Spleen (tissue), 7 donors: ENCODE data around the gene AHNAK2.

ENCODE experiments used
- POLR2A ChIP-seq, 3 donors: fragments of 450-650 bp; IDR thresholded peaks; one replicate each; pipeline ENCODE4 v1.5.1; 2017; ENCODE audit warnings: antibody characterized with exemption in 3 of 3, mild to moderate bottlenecking in 1 of 3
- TF ChIP-seq, protein P1 (sequence below), 11 experiments: fragments of 200-600 bp in 7 of 11; fragments of 450-650 bp in 4 of 11; sonication (generic) in 4 of 11; IDR thresholded peaks in 8 of 11; conservative IDR thresholded peaks in 3 of 11; 1 replicate in 7 of 11; 2 replicates in 4 of 11; pipeline versions ENCODE4 v1.4.0 to v1.8.0; 2016 to 2021; ENCODE audit warnings: antibody characterized with exemption in 11 of 11, inconsistent platforms in 4 of 11, mild to moderate bottlenecking in 1 of 11
- donor health status: DM: no; HTN: no; CAD: no; lungs with moderate emphysema.
- donor health status: DM: no; HTN: no; CAD: no.
- donor health status: DM: no; HTN: no; CAD: no.

DNA sequence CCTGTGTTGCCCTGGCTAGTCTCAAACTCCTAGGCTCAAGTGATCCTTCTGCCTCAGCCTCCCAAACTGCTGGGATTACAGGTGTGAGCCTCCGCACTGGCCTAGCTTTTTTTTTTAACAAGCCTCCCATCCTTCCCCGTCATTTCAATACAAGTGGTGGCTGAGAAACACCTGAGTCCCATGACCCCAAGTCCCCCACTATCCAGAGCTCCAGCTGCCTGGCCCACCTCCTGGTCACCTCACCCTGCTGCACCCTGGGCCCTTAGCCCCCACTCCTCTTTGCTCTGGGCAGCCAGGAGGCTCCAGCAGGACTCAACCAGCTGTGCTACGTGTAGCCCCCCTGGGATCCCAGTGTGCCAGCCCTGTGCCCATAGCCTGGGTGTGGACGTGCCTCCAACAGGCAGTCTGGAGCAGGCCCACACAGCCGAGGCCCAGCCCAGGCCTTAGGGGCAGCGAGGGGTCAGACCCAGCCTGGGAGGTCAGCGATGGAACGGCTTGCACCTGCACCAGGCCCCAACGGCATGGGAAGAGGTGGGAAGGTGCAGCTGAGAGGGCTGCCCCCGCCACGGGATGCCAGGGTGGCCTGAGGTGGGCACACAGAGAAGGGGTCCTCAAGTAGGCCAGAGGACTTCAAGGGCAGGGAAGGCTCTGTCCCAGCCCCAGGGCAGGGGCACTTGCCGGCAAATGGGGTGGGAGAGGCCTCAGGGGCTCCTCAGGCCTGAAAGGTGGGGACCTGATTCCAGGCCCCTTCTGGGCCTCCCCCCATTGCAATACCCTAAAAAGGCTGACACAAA, 6.5 kb downstream of the AHNAK2 start:
- no peak for TF ChIP-seq POLR2A (IDR thresholded peaks at IDR 0.05)
- TF ChIP-seq, protein P1, sequence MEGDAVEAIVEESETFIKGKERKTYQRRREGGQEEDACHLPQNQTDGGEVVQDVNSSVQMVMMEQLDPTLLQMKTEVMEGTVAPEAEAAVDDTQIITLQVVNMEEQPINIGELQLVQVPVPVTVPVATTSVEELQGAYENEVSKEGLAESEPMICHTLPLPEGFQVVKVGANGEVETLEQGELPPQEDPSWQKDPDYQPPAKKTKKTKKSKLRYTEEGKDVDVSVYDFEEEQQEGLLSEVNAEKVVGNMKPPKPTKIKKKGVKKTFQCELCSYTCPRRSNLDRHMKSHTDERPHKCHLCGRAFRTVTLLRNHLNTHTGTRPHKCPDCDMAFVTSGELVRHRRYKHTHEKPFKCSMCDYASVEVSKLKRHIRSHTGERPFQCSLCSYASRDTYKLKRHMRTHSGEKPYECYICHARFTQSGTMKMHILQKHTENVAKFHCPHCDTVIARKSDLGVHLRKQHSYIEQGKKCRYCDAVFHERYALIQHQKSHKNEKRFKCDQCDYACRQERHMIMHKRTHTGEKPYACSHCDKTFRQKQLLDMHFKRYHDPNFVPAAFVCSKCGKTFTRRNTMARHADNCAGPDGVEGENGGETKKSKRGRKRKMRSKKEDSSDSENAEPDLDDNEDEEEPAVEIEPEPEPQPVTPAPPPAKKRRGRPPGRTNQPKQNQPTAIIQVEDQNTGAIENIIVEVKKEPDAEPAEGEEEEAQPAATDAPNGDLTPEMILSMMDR (IDR thresholded peaks at IDR 0.05 in 8 of 11, conservative IDR thresholded peaks at IDR 0.05 in 3 of 11) = no peak
